ENCODE measurements around the gene PKHD1. TPM values are rescaled to one million over a fixed set of nuclear protein-coding genes. Genes with fewer than 3 reads are reported as not detected.

The PKHD1 gene
- total RNA-seq, 1 experiment from 2014 or later = not detected

DNA sequence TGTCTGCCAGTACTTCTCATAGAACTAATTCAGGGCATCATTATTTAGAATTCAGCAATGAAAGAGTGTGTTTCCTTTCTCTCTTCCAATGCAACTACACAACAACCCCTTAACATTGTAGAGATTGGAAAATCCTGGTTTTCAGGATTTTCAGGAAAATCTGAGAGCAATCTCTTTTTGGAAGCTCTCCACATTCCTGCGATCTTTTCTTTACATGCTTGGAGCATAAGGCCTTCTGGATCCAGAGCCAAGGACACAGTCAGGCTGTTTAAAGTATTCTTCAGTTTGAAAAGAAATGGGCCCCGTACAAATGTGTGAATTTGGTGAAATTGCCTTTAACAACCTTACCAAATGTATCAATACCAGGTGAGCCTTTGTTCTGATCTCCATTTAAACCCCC lies 469.7 kb downstream of the PKHD1 start:
- CTCF ChIA-PET = no interaction called here
- Histone ChIP-seq H3K4me1 (ENCODE audit: control insufficient read depth, insufficient read depth, low read length) (no peaks in the 10 kb centered on the region), H3K9me3 (ENCODE audit: control insufficient read depth, insufficient read depth, low read depth, low read length) (no peaks in the 10 kb centered on the region), H3K36me3 (ENCODE audit: control insufficient read depth, insufficient read depth, low read length) (no peaks in the 10 kb centered on the region), H3K27ac (ENCODE audit: low read length) (no peak overlapping the region), H3K27me3 (ENCODE audit: control insufficient read depth, insufficient read depth, low read length) (no peaks in the 10 kb centered on the region), H3K4me3 (ENCODE audit: low read depth in 2 of 2, low read length in 2 of 2) (no peak overlapping the region)
- in situ Hi-C loops (cut with HindIII; ENCODE audit: low pct_unique_long_range_greater_than_20kb, low sequenced_read_pairs) = no loop called here
- POLR2A ChIA-PET = no interaction called here
- no peak for TF ChIP-seq CTCF (IDR thresholded peaks at IDR 0.05)
- no peak for TF ChIP-seq POLR2AphosphoS5 (IDR thresholded peaks at IDR 0.05; ENCODE audit: low read depth, low read length)
- TF ChIP-seq SIN3A (IDR thresholded peaks at IDR 0.05; ENCODE audit: borderline replicate concordance, insufficient read depth, low read depth, low read length) = no peak
- TF ChIP-seq TCF7L2 (IDR thresholded peaks at IDR 0.05; ENCODE audit: low read depth, low read length) = no peak
- TF ChIP-seq REST (IDR thresholded peaks at IDR 0.05; ENCODE audit: insufficient read depth in 1 of 2, low read depth in 2 of 2, low read length in 1 of 2) = no peak
- intact Hi-C loops (cut with micrococcal nuclease; ENCODE audit: unreplicated experiment) = no loop called here
- ATAC-seq (no peak), DNase-seq (ENCODE audit: low read depth, low spot score) (no peak)
- no TSS peak for BruUV-seq (replicated peaks)

- ChIA-PET POLR2A (interaction anchor here (0.6 kb wide), 1 partner anchor 41 kb away, joined by 3 read pairs; no protein-coding TSS in a partner anchor), CTCF (interaction anchor here (0.7 kb wide), 1 partner anchor 432 kb away, joined by 7 read pairs; no protein-coding TSS in a partner anchor)
- in situ Hi-C loops (cut with HindIII; ENCODE audit: low pct_unique_long_range_greater_than_20kb, low sequenced_read_pairs) (no loop called here), intact Hi-C loops (cut with micrococcal nuclease; ENCODE audit: unreplicated experiment) (no loop called here)
- no peak for ATAC-seq
- no peaks in the 10 kb centered on the region for H3K36me3 ChIP-seq (ENCODE audit: control insufficient read depth, insufficient read depth, low read length)
- H3K9me3 ChIP-seq (ENCODE audit: control insufficient read depth, insufficient read depth, low read depth, low read length) = no peaks in the 10 kb centered on the region
- no peak overlapping the region for H3K27ac ChIP-seq (ENCODE audit: low read length)
- H3K4me3 ChIP-seq (ENCODE audit: low read depth in 2 of 2, low read length in 2 of 2) = no peak overlapping the region
- no peaks in the 10 kb centered on the region for H3K4me1 ChIP-seq (ENCODE audit: control insufficient read depth, insufficient read depth, low read length)
- H3K27me3 ChIP-seq (ENCODE audit: control insufficient read depth, insufficient read depth, low read length) = no peaks in the 10 kb centered on the region
- TF ChIP-seq CTCF (IDR thresholded peaks at IDR 0.05) (no peak), SIN3A (IDR thresholded peaks at IDR 0.05; ENCODE audit: borderline replicate concordance, insufficient read depth, low read depth, low read length) (no peak), POLR2AphosphoS5 (IDR thresholded peaks at IDR 0.05; ENCODE audit: low read depth, low read length) (no peak)
- no TSS peak for BruUV-seq (replicated peaks)
- no peak for DNase-seq (ENCODE audit: low read depth, low spot score)
These were observed 471.2 kb downstream of the PKHD1 start for GRCh38 chr6:51616243-51616642.
